Astrocyte (in vitro differentiated cells and primary cell): ENCODE measurements around the gene SCAMP5. TPM values are rescaled to one million over a fixed set of nuclear protein-coding genes. Genes with fewer than 3 reads are reported as not detected.

Experiments used
- DNase-seq: peaks from one replicate; pipeline ENCODE4 v3.0.0-alpha.2; 2010; ENCODE audit warnings: low read depth
- FAIRE-seq: peaks from 2 replicates; lab custom pipeline; 2011; peaks lifted over from hg19 to GRCh38; lab: Jason Lieb, UNC
- H2AFZ ChIP-seq: 2 replicates; pipeline ENCODE4 v1.6.0; 2012; ENCODE audit warnings: low read depth, low read length, inconsistent platforms
- H3K27ac ChIP-seq: 2 replicates; pipeline ENCODE4 v1.5.1; 2011; ENCODE audit warnings: low read depth, low read length, inconsistent platforms
- H3K27me3 ChIP-seq: 2 replicates; pipeline ENCODE4 v1.6.0; 2011; ENCODE audit warnings: low read length, inconsistent platforms; ENCODE audit not compliant: insufficient read depth
- H3K36me3 ChIP-seq: 2 replicates; pipeline ENCODE4 v1.5.1; 2011; ENCODE audit warnings: low read length, inconsistent platforms; ENCODE audit not compliant: insufficient read depth
- H3K4me1 ChIP-seq: 2 replicates; pipeline ENCODE4 v1.5.1; 2011; ENCODE audit warnings: low read length, inconsistent platforms; ENCODE audit not compliant: insufficient read depth
- H3K4me2 ChIP-seq: 2 replicates; pipeline ENCODE4 v1.6.0; 2012; ENCODE audit warnings: low read length, inconsistent platforms
- H3K4me3 ChIP-seq: 2 replicates; pipeline ENCODE4 v1.5.1; 2011; ENCODE audit warnings: low read depth, mild to moderate bottlenecking, low read length, inconsistent platforms; ENCODE audit not compliant: insufficient read depth
- H3K79me2 ChIP-seq: 2 replicates; pipeline ENCODE4 v1.6.0; 2012; ENCODE audit warnings: mild to moderate bottlenecking, low read length, inconsistent platforms; ENCODE audit not compliant: insufficient read depth
- H3K9ac ChIP-seq: 2 replicates; pipeline ENCODE4 v1.6.0; 2012; ENCODE audit warnings: mild to moderate bottlenecking, low read length, inconsistent platforms
- H3K9me3 ChIP-seq: 2 replicates; pipeline ENCODE4 v1.5.1; 2012; ENCODE audit warnings: low read depth, mild to moderate bottlenecking, low read length, inconsistent platforms; ENCODE audit not compliant: insufficient read depth
- H4K20me1 ChIP-seq: 2 replicates; pipeline ENCODE4 v1.6.0; 2012; ENCODE audit warnings: low read length, inconsistent platforms; ENCODE audit not compliant: insufficient read depth
- H3K27ac Mint-ChIP-seq: one replicate; pipeline ENCODE4 v1.8.0; 2021; ENCODE audit warnings: mild to moderate bottlenecking, mixed read lengths; ENCODE audit not compliant: unreplicated experiment
- H3K27me3 Mint-ChIP-seq: one replicate; pipeline ENCODE4 v1.8.0; 2021; ENCODE audit warnings: low read depth, mixed read lengths; ENCODE audit not compliant: unreplicated experiment
- H3K36me3 Mint-ChIP-seq: one replicate; pipeline ENCODE4 v1.8.0; 2021; ENCODE audit warnings: low read depth, mixed read lengths; ENCODE audit not compliant: unreplicated experiment
- H3K4me1 Mint-ChIP-seq: one replicate; pipeline ENCODE4 v1.8.0; 2021; ENCODE audit warnings: low read depth, mixed read lengths; ENCODE audit not compliant: unreplicated experiment
- H3K4me3 Mint-ChIP-seq: one replicate; pipeline ENCODE4 v1.8.0; 2021; ENCODE audit warnings: mild to moderate bottlenecking, moderate library complexity, mixed read lengths; ENCODE audit not compliant: unreplicated experiment
- H3K9me3 Mint-ChIP-seq: one replicate; pipeline ENCODE4 v1.8.0; 2021; ENCODE audit warnings: mild to moderate bottlenecking, mixed read lengths; ENCODE audit not compliant: unreplicated experiment
- EZH2 ChIP-seq: IDR thresholded peaks from 2 replicates; pipeline ENCODE4 v1.6.1; 2012; ENCODE audit warnings: mild to moderate bottlenecking, low read length, inconsistent platforms; ENCODE audit not compliant: insufficient read depth
- total RNA-seq: library from RNA; stranded (reverse); gene quantifications from 2 replicates; pipeline ENCODE4 v1.2.1, GENCODE V29; 2021
- TF ChIP-seq, protein P1 (sequence below): IDR thresholded peaks from 2 replicates; pipeline ENCODE4 v1.5.1; 2011; ENCODE audit warnings: low read depth, mild to moderate bottlenecking, inconsistent platforms, low read length, moderate library complexity; ENCODE audit not compliant: insufficient read depth

The SCAMP5 gene
- total RNA-seq, 1 donor from 2014 or later = 18.7 TPM

DNA sequence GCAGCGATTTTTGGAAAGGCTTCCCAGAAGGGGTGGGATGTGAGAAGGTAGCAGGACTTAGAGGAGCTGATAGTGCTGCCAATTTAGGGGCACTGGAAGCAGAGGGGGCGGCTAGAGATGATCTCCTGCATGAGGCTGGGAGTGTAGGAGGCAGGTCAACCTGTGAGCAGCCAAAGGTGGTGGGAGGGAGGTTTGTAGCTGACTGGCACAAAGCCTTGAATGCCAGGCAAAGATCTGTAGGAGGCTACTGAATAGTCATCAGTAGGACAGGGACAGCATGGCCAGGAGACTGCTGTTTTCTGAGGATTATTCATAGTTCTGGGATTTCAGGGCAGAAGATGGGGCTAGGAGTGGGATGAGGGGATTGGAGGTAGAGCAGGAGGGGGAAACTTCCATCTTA is 2.2 kb downstream of the SCAMP5 start:
- H3K27me3 Mint-ChIP-seq = peaks cover 13% of the 10 kb centered on the region
- Histone ChIP-seq H3K36me3 (no peaks in the 10 kb centered on the region), H3K27ac (no peak overlapping the region), H3K79me2 (no peaks in the 10 kb centered on the region), H3K4me1 (no peaks in the 10 kb centered on the region), H3K27me3 (peaks cover 16% of the 10 kb centered on the region), H3K9ac (no peak overlapping the region), H3K4me2 (no peak overlapping the region), H2AFZ (no peak overlapping the region), H3K4me3 (no peak overlapping the region), H3K9me3 (no peaks in the 10 kb centered on the region), H4K20me1 (peaks cover 11% of the 10 kb centered on the region)
- no peak overlapping the region for H3K27ac Mint-ChIP-seq
- H3K4me3 Mint-ChIP-seq = no peak overlapping the region
- no peak for TF ChIP-seq EZH2
- peaks cover 1% of the 10 kb centered on the region for H3K9me3 Mint-ChIP-seq
- H3K36me3 Mint-ChIP-seq = peaks cover 9% of the 10 kb centered on the region
- no peak for DNase-seq
- H3K4me1 Mint-ChIP-seq = peaks cover 9% of the 10 kb centered on the region
- FAIRE-seq = no peak

DNA sequence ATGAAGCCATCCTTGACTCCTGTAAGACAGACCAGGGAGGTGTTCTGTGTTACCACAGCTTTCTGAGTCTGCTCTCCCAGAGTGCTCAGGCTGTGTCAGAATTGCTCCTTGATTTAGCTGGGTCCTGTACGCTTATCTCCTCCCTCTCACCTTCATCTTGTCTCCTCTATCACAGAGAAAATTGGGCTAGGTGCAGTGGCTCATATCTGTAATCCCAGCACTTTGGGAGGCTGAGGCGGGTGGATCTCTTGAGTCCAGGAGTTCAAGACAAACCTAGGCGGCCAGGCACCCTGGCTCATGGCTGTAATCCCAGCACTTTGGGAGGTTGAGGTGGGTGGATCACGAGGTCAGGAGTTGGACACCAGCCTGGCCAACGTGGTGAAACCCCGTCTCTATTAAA is 5.9 kb downstream of the SCAMP5 start:
- Mint-ChIP-seq H3K27ac (no peak overlapping the region), H3K9me3 (peaks cover 1% of the 10 kb centered on the region), H3K4me3 (no peak overlapping the region), H3K4me1 (peaks cover 5% of the 10 kb centered on the region), H3K27me3 (peaks cover 8% of the 10 kb centered on the region), H3K36me3 (peaks cover 9% of the 10 kb centered on the region)
- no peaks in the 10 kb centered on the region for H3K36me3 ChIP-seq
- H4K20me1 ChIP-seq = peaks cover 9% of the 10 kb centered on the region
- H3K9me3 ChIP-seq = no peaks in the 10 kb centered on the region
- H2AFZ ChIP-seq = no peak overlapping the region
- no peak overlapping the region for H3K4me2 ChIP-seq
- no peak overlapping the region for H3K9ac ChIP-seq
- no peaks in the 10 kb centered on the region for H3K4me1 ChIP-seq
- DNase-seq = no peak
- H3K4me3 ChIP-seq = no peak overlapping the region
- FAIRE-seq = no peak
- TF ChIP-seq EZH2 = no peak
- TF ChIP-seq, protein P1, sequence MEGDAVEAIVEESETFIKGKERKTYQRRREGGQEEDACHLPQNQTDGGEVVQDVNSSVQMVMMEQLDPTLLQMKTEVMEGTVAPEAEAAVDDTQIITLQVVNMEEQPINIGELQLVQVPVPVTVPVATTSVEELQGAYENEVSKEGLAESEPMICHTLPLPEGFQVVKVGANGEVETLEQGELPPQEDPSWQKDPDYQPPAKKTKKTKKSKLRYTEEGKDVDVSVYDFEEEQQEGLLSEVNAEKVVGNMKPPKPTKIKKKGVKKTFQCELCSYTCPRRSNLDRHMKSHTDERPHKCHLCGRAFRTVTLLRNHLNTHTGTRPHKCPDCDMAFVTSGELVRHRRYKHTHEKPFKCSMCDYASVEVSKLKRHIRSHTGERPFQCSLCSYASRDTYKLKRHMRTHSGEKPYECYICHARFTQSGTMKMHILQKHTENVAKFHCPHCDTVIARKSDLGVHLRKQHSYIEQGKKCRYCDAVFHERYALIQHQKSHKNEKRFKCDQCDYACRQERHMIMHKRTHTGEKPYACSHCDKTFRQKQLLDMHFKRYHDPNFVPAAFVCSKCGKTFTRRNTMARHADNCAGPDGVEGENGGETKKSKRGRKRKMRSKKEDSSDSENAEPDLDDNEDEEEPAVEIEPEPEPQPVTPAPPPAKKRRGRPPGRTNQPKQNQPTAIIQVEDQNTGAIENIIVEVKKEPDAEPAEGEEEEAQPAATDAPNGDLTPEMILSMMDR = no peak
- no peak overlapping the region for H3K27ac ChIP-seq
- peaks cover 13% of the 10 kb centered on the region for H3K27me3 ChIP-seq
- no peaks in the 10 kb centered on the region for H3K79me2 ChIP-seq

DNA sequence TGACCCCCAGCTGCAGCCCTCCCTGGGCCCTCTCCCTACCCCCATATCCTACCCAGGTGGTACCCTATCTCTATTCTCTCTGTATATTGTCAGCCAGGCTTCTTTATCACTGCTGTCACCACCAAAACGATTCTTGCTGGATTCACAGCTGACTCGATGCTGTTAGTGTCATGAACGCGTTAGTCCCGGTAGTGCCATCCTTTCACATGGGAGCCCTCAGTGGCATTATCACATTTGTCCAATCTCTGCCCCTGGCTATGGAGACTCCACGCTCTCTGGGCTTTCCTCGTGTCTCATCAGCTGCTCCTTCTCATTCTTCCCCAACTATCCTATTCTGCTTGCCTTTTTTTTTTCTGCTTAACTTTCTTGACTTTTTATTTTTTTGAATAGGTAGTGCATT is 7.0 kb downstream of the SCAMP5 start:
- no peaks in the 10 kb centered on the region for H3K4me1 Mint-ChIP-seq
- H3K27me3 Mint-ChIP-seq = peaks cover 2% of the 10 kb centered on the region
- Histone ChIP-seq H3K79me2 (no peaks in the 10 kb centered on the region), H3K36me3 (no peaks in the 10 kb centered on the region), H3K27ac (no peak overlapping the region), H3K4me2 (no peak overlapping the region), H3K9me3 (no peaks in the 10 kb centered on the region), H2AFZ (no peak overlapping the region), H3K4me1 (no peaks in the 10 kb centered on the region), H3K27me3 (peaks cover 3% of the 10 kb centered on the region), H3K4me3 (no peak overlapping the region), H3K9ac (no peak overlapping the region), H4K20me1 (no peaks in the 10 kb centered on the region)
- DNase-seq (no peak), FAIRE-seq (no peak)
- TF ChIP-seq EZH2 = no peak
- TF ChIP-seq, protein P1 = no peak
- no peak overlapping the region for H3K4me3 Mint-ChIP-seq
- H3K36me3 Mint-ChIP-seq = peaks cover 7% of the 10 kb centered on the region
- no peak overlapping the region for H3K27ac Mint-ChIP-seq
- H3K9me3 Mint-ChIP-seq = peaks cover 1% of the 10 kb centered on the region
